Keratinocyte (primary cell): ENCODE results near the gene UBR3. TPM values are rescaled to one million over a fixed set of nuclear protein-coding genes. Genes with fewer than 3 reads are reported as not detected.

ENCODE experiments used
- DNase-seq: peaks from one replicate; pipeline ENCODE4 v3.0.0-alpha.2; 2011; ENCODE audit warnings: low read depth, missing footprints, low spot score
- FAIRE-seq: peaks from 2 replicates; lab custom pipeline; 2011; peaks lifted over from hg19 to GRCh38; lab: Jason Lieb, UNC
- H2AFZ ChIP-seq: 2 replicates; pipeline ENCODE4 v1.6.0; 2012; ENCODE audit warnings: low read length, control low read depth, inconsistent platforms; ENCODE audit not compliant: control insufficient read depth
- H3K27ac ChIP-seq: 2 replicates; pipeline ENCODE4 v1.5.1; 2011; ENCODE audit warnings: low read length; ENCODE audit not compliant: control insufficient read depth, insufficient read depth
- H3K27me3 ChIP-seq: 3 replicates; pipeline ENCODE4 v1.6.0; 2011; ENCODE audit warnings: low read length; ENCODE audit not compliant: control insufficient read depth, insufficient read depth; ENCODE audit errors: extremely low read depth
- H3K36me3 ChIP-seq, 2 experiments: 2 replicates in 1 of 2; 3 replicates in 1 of 2; pipeline ENCODE4 v1.5.1; 2011; ENCODE audit warnings: low read length in 2 of 2, mild to moderate bottlenecking in 1 of 2; ENCODE audit not compliant: control insufficient read depth in 2 of 2, insufficient read depth in 2 of 2; ENCODE audit errors: extremely low read depth in 1 of 2
- H3K4me1 ChIP-seq: 3 replicates; pipeline ENCODE4 v1.5.1; 2011; ENCODE audit warnings: low read length; ENCODE audit not compliant: control insufficient read depth, insufficient read depth; ENCODE audit errors: extremely low read depth
- H3K4me2 ChIP-seq: 3 replicates; pipeline ENCODE4 v1.6.0; 2011; ENCODE audit warnings: low read depth, low read length; ENCODE audit not compliant: control insufficient read depth, insufficient read depth; ENCODE audit errors: extremely low read depth
- H3K4me3 ChIP-seq, 3 experiments: fragments of 200-600 bp in 1 of 3; sonication (generic) in 1 of 3; 2 replicates in 2 of 3; 3 replicates in 1 of 3; pipeline ENCODE4 v1.5.1; 2011 to 2016; ENCODE audit warnings: low read length in 3 of 3, mild to moderate bottlenecking in 3 of 3, control low read depth in 2 of 3, inconsistent platforms in 1 of 3, low read depth in 1 of 3, mixed read lengths in 1 of 3, mixed run types in 1 of 3, moderate library complexity in 1 of 3; ENCODE audit not compliant: control insufficient read depth in 2 of 3, insufficient read depth in 2 of 3; ENCODE audit errors: extremely low read depth in 1 of 3
- H3K79me2 ChIP-seq: 2 replicates; pipeline ENCODE4 v1.6.0; 2012; ENCODE audit warnings: low read length; ENCODE audit not compliant: control insufficient read depth, insufficient read depth
- H3K9ac ChIP-seq: 3 replicates; pipeline ENCODE4 v1.6.0; 2011; ENCODE audit warnings: low read length; ENCODE audit not compliant: control insufficient read depth, insufficient read depth; ENCODE audit errors: extremely low read depth
- H3K9me1 ChIP-seq: 3 replicates; pipeline ENCODE4 v1.6.0; 2011; ENCODE audit warnings: low read length; ENCODE audit not compliant: control insufficient read depth, insufficient read depth; ENCODE audit errors: extremely low read depth
- H3K9me3 ChIP-seq: 2 replicates; pipeline ENCODE4 v1.5.1; 2012; ENCODE audit warnings: low read depth, low read length; ENCODE audit not compliant: control insufficient read depth
- H4K20me1 ChIP-seq: 3 replicates; pipeline ENCODE4 v1.6.0; 2011; ENCODE audit warnings: low read length; ENCODE audit not compliant: control insufficient read depth, insufficient read depth; ENCODE audit errors: extremely low read depth
- EZH2 ChIP-seq: IDR thresholded peaks from one replicate; pipeline ENCODE4 v1.6.1; 2012; ENCODE audit warnings: inconsistent platforms, mild to moderate bottlenecking, low read length, moderate library complexity
- dilution Hi-C: fragments of 300-500 bp; cut with MboI; formaldehyde crosslinking; loops from one replicate; pipeline ENCODE4 v1.7.0; 2020; ENCODE audit warnings: low sequenced_read_pairs; ENCODE audit not compliant: extremely low pct_ligation_motif_present
- polyA plus RNA-seq, 5 experiments: library from polyadenylated mRNA; depleted of rRNA in 3 of 5; stranded (reverse) in 3 of 5; stranded (forward) in 1 of 5; unstranded in 1 of 5; fragments of >200 nt; gene quantifications; 1 replicate in 1 of 5; 2 replicates in 3 of 5; 3 replicates in 1 of 5; pipeline versions ENCODE4 v1.2.1 to v1.2.3, GENCODE V29; 2011 to 2012; ENCODE audit warnings: missing spikeins in 2 of 5, low read depth in 1 of 5, low replicate concordance in 1 of 5
- TF ChIP-seq, protein P1 (sequence below), 3 experiments: IDR thresholded peaks in 1 of 3; conservative IDR thresholded peaks in 1 of 3; optimal IDR thresholded peaks in 1 of 3; 2 replicates in 2 of 3; 3 replicates in 1 of 3; pipeline versions ENCODE3 to v1.5.1; 2011; ENCODE audit warnings: low read length in 3 of 3, mild to moderate bottlenecking in 3 of 3, moderate library complexity in 2 of 3, control low read depth in 1 of 3, inconsistent platforms in 1 of 3; ENCODE audit not compliant: insufficient read depth in 2 of 3; ENCODE audit errors: extremely low read depth in 1 of 3

Gene UBR3
- polyA plus RNA-seq, 1 donor (not counting 4 experiments of a cell fraction or from before 2014, with no cell fraction given): 14.7 TPM

DNA sequence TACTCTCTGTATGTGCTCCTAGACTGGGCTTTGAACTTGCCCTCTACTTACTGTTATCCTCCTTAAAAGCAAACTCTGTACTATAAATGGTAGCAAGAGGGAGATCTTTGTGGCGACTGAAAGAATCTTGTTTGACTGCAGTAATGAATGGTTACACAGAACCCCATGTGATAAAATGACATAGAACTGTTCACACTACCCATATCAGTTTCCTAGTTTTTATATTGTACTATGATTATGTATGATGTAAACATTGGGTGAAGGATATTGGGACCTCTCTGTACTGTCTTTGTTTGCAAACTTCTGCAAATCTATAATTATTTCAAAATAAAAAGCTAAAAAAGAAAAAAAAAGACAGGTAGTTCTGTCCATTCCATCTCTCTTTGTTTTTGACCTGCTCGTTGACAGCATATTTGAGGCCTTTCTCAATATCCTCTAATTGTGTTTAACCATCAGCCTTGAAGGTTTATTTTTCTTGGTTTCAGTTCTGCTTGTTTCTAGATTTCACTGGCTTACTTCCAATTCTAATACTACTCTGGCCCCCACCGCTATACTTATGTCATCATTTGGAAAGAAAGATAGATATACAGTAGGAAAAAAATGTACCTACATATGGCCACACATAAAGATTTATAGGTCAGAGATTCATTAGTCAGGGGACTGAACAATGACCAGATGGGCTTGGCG is 271.5 kb downstream of the UBR3 start:
- Histone ChIP-seq H3K4me2 (no peak overlapping the region), H2AFZ (no peak overlapping the region), H4K20me1 (no peaks in the 10 kb centered on the region), H3K27me3 (no peaks in the 10 kb centered on the region), H3K4me1 (no peaks in the 10 kb centered on the region), H3K9me1 (no peaks in the 10 kb centered on the region), H3K4me3 (no peak overlapping the region), H3K36me3 (no peaks in the 10 kb centered on the region), H3K9me3 (no peaks in the 10 kb centered on the region), H3K27ac (no peak overlapping the region), H3K79me2 (no peaks in the 10 kb centered on the region), H3K9ac (no peak overlapping the region)
- no peak for DNase-seq
- dilution Hi-C loops: no loop called here
- no peak for FAIRE-seq
- TF ChIP-seq, protein P1, sequence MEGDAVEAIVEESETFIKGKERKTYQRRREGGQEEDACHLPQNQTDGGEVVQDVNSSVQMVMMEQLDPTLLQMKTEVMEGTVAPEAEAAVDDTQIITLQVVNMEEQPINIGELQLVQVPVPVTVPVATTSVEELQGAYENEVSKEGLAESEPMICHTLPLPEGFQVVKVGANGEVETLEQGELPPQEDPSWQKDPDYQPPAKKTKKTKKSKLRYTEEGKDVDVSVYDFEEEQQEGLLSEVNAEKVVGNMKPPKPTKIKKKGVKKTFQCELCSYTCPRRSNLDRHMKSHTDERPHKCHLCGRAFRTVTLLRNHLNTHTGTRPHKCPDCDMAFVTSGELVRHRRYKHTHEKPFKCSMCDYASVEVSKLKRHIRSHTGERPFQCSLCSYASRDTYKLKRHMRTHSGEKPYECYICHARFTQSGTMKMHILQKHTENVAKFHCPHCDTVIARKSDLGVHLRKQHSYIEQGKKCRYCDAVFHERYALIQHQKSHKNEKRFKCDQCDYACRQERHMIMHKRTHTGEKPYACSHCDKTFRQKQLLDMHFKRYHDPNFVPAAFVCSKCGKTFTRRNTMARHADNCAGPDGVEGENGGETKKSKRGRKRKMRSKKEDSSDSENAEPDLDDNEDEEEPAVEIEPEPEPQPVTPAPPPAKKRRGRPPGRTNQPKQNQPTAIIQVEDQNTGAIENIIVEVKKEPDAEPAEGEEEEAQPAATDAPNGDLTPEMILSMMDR (optimal IDR thresholded peaks at IDR 0.05 in 1 of 3, IDR thresholded peaks at IDR 0.05 in 1 of 3, conservative IDR thresholded peaks at IDR 0.05 in 1 of 3; ENCODE audit: extremely low read depth in 1 of 3, insufficient read depth in 2 of 3, low read length in 3 of 3): no peak
- TF ChIP-seq EZH2: no peak

DNA sequence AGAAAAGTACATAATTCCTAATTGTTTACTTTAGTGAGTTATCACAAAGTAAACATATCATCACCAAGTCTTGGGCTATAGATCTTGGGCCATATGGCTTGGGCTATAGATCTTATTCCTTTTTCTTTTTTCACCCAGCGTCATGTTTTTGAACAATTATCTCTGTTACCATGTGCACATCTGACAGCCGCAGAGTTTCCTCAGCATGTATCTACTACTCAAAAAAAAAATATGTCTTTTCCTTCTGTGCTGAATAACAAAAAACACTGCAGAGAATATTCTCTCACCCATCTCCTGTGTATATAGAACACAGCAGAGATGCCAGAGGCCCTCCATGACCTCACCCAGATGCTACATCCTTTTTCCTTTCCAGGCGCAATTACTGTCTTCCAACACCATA is 274.5 kb downstream of the UBR3 start:
- Histone ChIP-seq H3K4me3 (no peak overlapping the region), H3K79me2 (no peaks in the 10 kb centered on the region), H3K9me1 (no peaks in the 10 kb centered on the region), H3K27me3 (no peaks in the 10 kb centered on the region), H3K9ac (no peak overlapping the region), H3K4me2 (no peak overlapping the region), H3K36me3 (no peaks in the 10 kb centered on the region), H3K9me3 (no peaks in the 10 kb centered on the region), H2AFZ (no peak overlapping the region), H3K27ac (no peak overlapping the region), H3K4me1 (no peaks in the 10 kb centered on the region), H4K20me1 (no peaks in the 10 kb centered on the region)
- DNase-seq: no peak
- dilution Hi-C loops: no loop called here
- TF ChIP-seq EZH2: no peak
- TF ChIP-seq, protein P1 (optimal IDR thresholded peaks at IDR 0.05 in 1 of 3, IDR thresholded peaks at IDR 0.05 in 1 of 3, conservative IDR thresholded peaks at IDR 0.05 in 1 of 3; ENCODE audit: extremely low read depth in 1 of 3, insufficient read depth in 2 of 3, low read length in 3 of 3): no peak
- FAIRE-seq: no peak
